CD4-positive, alpha-beta T cell treated with Interleukin-17A for 1 hour (primary cell): ENCODE measurements around the gene MYL6.

Experiments used
- DNase-seq: peaks from one replicate; pipeline ENCODE4 v3.0.0-alpha.2; 2020

Gene MYL6

DNA sequence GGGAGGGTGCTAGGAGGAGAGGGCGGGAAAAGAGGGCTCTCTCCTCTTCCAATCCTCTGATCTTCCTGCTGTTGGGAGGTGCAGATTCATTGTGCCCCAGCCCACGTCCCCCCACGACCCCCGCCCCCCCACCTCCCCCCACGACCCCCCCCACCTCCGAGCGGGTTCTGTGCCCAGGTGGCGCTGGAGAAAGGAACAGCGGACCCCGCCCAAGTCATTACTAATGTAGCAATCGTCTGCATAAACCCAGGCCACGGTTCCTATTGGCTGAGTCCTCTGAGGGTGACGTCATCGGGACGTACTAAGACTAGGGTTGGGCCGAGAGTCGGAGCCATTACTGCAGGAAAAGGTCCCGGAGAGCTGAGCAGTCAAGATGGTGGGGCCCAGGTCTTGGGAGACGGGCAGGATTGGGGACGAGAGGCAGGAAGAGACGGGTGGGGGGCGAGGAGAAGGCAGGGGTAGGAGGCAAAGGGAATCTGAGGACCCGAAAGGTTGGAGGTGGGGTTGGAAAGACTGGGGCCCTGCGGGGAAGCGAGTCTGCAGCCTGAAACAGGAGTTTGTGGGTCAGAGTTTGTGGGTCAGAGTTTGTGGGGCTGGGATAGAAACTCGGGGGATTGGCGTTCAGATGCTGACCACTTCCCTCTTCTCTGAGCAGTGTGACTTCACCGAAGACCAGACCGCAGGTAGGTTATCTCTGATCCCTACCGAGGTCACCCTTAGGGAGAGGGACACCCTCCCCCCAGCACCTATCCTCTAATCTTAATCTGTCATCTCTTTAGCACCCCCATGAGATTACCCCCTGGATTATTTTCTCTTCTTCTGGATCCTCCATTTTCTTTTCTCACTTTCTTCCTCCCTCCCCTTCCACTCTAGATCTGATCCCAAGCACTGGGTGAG lies at the start of gene MYL6:
Gene MYL6 (plus strand): TSS at position 331 of the 897 bp plus-strand sequence. CDS start 43 bp downstream, at position 374.
- peak; percentile 96 for DNase-seq

DNA sequence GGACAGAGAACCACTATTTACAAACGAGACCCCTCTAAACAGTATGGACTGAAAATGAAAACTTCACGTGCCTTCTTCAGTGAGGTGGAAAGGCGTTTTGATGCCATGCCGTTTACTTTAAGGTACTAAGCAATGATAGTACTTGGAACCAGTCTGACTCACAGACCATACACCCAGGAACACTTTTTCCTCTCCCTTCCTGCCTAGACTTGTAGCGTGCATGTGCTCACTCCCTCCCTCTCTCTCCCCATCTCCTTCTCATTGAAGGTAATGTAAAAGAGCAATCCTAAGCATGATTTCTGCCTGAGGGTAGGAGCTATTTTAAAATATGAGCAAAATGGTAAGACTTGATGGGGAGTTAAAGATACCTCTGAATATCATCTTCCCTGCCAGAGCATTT lies 47.6 kb upstream of the MYL6 start:
- no peak for DNase-seq

DNA sequence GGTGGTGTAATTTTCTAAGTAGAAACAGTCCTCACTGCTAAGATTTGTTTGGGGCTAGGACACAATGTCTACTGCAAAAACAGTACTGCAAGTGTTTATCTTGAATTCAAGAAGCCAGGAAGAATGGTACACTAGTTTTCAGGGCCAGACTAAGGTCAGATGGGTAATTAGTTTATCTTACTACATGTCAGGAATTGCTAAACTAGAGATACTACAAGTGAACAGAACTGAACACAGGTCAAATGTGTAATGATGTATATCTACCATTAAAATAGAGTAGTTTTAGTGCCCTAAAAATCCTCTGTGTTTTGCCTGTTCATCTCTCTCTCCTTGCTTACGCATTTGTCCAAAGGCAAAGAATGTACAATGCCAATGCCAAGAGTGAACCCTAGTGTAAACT lies 44.1 kb upstream of the MYL6 start:
- no peak for DNase-seq

DNA sequence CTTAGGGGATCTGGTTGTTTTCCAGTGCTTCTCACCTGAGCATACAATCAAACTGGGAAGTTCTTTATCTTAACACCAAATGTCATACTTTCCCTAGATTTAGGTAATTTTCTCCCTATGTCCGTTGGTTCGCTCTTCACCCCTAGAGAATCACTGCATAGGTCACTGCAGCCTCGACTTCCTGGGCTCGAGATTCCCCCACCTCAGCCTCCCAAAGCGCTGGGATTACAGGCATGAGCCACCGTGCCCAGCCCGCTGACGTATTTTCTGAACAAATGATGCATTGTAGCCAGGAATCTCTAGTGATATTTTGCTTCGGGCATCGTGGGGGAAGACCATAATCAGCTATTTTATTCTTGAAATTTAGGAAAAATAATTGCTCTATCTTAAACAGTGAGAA lies 42.8 kb upstream of the MYL6 start:
- no peak for DNase-seq

DNA sequence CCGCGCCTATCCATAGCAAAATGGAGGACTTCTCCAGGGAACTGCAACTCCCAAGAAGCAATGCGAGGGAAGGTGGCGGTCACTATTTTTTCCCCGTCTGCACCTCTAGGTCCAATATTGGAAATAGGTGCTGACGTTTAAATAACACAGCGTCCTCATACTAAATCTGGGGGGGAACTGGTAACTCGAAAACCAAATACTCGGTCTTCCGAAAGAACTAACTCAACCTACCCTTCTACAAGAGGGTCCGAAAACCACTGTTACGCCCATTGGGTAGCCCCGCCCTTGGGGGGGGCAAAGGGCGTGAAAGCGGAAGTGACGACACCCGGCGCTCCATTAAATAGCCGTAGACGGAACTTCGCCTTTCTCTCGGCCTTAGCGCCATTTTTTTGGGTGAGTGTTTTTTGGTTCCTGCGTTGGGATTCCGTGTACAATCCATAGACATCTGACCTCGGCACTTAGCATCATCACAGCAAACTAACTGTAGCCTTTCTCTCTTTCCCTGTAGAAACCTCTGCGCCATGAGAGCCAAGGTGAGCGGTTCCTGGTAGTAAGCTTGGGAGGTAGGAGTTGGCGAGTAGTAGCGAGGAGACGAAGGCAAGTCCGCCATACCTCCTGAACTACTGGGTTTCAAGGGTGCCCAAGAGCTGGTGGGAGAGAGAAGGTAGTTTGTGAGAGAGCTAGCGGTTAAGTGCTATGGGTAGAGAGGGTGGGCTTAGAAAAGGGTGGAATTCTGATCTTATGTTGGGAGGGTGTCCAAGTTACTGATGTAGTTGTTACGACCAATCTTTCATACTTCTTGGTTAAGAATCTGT lies 41.7 kb upstream of the MYL6 start, which contains the start of gene RPL41:
Gene RPL41 (plus strand): TSS at position 367 of the 815 bp plus-strand sequence.
- DNase-seq, result peak; percentile 96

DNA sequence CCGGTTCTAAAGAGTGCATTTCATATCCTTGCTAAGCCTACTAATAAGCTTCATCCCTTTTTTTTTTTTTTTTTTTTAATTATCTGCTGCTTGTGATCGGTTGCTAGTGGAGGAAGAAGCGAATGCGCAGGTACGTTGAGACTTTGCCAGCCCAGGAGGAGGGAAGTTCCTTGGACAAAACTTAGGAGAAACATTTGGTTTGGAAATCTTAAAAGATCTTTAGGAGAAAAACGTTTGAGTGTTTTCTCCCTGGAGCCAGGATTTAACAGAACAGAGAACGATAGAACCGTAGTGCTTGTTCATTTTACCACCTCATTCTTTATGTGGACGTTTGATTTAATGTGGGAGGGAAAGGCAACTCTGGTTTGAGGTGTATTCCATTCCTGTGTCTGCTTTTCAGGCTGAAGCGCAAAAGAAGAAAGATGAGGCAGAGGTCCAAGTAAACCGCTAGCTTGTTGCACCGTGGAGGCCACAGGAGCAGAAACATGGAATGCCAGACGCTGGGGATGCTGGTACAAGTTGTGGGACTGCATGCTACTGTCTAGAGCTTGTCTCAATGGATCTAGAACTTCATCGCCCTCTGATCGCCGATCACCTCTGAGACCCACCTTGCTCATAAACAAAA lies 41.0 kb upstream of the MYL6 start:
- peak; percentile 11 for DNase-seq

DNA sequence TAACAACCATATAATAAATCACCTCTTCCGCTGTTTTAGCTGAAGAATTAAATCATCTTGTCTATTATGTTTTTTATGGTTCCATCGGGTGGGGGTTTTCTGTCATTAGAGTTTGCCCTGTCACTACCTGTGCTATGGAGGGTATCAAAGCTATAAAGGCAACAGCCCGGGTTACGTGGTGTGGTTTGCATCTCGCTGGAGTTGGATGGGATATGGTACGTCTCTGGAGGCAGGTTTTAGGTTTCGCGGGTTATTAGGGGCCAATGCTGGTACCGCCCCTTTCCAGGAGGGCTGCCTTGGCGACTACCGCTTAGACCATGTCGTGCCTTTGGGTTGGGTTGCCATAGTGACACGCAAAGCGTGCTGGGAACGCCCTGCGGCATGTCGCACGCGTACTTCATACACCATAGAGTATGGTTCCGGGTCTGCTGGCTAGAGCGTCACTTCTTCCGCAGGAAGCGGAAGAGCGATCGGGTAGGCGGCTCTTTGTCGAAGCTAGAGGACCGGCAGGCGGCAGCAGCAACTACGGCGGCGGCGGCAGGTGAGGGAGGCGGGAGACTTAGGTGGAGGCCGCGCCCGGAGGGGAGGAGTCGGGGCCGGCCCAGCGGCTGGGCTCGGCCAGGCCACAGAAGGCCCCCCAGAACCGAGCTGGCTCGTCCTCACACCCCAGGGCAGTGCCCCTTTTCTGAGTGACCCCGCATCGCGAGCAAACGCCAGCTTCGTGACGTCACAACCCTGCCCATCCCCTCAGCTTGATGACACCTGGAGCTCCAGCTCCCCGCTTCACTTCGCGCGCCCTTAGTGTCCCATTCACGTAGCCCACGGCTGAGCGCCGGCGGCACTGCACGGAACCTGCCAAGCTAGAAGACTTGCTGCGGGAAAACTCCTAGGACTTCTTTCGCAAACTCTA lies 40.1 kb upstream of the MYL6 start, which contains the start of gene ZC3H10:
Gene ZC3H10 (plus strand): TSS at position 489 of the 910 bp plus-strand sequence. CDS start 2,297 bp downstream, outside the sequence.
- DNase-seq, result peak; percentile 99

DNA sequence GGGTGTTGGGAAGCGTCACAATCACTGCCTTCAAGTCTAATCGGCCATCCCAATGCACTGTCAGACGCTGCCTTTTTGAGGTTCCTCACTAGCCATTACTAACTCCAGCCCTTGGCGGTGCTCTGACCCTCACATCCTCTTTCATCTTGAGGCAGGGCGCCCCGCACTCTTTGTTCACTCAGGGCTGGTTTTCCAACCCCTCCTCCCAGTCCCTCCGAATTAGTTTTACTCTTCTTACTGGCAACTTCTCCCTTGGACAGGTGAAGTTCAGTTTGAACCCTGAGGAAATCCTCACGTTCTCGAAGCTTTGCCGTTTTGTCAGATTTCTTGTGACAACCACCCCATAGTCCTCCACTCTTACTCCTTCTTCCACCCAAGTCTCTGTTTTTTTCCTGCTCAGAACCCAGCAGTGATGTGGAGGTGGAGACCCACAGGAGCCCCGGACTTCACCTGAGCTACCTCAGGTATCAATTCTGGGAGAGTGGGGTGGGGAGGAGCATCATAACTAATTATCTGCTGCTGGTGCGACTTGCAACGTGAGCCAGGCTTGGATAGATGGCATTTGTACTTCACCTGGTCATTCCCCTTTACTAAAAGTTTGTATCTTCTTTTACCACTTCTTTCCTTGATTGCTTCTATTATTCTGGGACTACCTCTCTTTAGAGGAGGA lies 39.3 kb upstream of the MYL6 start:
- DNase-seq, result no peak

DNA sequence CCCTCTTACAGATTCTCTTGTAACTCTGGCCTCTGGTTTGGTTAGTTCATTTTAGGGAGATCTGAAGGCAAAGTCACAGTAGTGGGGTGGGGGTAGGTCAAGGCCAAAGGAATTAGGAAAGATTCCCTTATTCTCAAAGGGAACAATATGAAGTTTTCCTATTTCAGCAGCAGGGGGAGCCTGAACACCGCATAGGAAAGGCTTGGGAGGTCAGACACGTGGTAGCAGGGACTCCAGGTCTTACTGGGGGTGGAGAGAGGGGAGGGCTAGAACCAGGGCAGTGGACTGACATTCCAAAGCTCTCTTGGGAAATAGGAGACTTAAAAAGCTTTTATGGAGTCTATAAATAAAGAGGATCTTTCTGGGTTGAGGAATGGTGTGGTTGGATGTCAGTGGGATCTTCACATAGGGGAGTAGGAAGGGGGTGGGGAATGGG lies 38.8 kb upstream of the MYL6 start:
- DNase-seq, result peak; percentile 78

DNA sequence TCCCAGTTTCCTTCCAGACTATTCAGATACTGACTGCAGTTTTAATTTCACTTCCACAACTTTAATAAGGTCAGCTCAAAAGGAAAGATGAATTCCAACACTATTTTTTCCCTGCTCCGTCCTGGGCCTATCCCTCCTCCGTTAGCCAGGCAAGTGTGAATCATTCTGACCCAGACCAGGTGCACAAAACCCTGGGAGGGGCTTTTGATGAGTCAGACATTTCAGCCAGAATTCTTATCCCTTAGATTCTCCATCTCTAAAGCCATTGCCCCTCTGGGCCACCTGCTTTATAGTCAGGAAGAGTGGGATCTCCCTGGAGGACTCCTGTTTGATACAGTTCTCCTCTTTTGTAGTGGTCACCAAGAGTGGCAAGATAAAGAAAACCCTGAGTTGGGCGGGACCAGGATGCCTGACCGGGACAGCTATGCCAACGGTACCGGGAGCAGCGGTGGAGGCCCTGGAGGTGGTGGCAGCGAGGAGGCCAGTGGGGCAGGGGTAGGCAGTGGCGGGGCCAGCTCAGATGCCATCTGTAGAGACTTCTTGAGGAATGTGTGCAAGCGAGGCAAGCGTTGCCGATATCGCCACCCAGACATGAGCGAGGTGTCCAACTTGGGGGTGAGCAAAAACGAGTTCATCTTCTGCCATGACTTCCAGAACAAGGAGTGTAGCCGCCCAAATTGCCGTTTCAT lies 37.9 kb upstream of the MYL6 start:
- DNase-seq, result no peak

DNA sequence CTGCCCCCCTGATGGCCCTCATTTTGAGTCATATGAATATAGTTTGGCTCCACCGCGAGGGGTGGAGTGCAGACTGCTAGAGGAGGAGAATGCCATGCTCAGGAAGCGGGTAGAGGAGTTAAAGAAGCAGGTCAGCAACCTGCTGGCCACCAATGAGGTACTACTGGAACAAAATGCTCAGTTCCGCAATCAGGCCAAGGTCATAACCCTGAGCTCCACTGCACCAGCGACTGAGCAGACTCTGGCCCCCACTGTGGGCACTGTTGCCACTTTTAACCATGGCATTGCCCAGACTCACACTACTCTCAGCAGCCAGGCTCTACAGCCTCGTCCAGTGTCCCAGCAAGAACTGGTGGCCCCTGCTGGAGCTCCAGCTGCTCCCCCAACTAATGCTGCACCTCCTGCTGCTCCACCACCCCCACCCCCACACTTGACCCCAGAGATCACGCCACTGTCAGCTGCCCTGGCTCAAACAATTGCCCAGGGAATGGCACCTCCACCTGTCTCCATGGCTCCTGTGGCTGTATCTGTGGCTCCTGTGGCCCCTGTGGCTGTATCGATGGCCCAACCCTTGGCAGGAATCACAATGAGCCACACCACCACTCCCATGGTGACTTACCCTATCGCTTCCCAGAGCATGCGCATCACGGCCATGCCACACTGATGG lies 36.8 kb upstream of the MYL6 start:
- DNase-seq, result no peak

DNA sequence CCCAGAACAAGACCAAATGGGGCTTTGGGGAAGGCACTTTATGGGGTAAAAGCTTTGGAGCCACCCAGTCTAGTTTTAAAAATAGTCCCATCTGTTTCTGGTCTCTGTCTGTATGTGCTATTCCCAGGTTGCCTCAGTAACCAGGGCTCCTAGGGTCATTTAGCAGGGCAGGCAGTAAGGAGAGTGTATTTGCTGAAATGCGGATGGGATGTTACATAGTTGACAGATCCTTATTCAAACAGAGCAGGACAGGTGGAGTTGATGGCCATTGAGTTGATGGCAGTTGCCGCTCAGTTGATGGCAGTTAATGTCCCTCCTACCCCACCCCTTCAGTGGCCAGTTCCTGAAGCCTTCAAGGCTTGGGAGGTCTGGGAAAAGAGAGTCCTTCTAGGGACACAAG lies 35.5 kb upstream of the MYL6 start:
- DNase-seq, result no peak

DNA sequence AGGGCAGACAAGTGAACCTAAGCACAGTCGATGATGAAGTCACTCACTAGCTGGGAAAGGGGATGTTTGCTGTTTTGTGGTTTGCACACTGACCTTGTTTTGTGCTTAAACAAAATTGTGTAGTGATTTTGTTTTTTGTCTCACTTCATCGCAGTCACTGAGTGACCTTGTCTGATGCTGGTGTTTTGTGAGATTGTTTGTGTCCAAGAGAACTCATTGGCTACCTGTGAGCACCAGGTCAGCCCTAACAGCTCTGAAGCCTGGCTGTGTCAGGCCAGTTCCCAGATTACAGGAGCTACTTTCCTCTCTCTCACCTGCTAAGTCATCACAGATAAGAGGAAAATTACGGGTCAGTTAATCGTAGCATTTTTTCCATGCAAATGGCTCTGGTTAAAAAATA lies 34.0 kb upstream of the MYL6 start:
- no peak for DNase-seq

DNA sequence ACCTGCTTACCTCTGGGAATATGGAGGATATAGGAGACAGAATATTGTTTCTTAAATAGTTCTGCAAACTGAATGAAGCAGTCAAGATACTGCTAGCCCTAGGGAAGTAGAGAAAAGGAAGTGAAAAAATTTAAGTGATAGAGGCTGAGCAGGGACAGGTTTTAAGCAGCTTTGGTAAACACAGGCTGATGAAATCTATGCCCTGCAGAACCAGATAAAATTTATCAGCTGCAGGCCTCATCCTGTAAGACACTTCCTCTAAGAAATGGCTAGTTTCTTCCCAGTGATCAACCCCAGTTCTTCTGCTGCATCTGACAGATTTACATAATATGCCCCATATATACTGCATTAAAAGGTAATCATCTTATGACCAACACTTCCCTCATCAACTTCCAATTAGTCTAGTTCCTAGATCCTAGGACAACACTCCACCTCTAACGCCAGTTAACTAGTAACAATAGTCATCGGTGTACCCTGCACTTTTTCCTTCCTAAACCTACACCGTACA lies 31.4 kb upstream of the MYL6 start:
- peak; percentile 24 for DNase-seq

DNA sequence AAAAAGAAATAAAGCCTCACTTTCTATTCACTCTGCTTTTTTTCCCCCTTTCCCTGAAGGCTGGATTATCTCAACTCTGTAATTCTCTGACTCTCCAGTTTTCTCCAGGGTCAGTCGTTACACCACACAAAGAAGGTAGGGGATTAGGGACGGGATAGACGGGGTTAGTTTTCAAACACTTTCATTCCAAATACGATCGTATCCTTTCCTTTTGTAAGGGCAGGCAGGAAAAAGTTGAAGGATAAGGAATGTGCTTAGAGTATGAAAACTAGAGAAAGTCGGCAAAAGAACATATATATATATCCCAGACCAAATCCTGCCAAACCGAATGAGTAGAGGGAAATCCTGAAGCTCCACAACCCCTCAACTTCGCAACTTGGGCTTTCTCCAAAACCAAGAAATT lies 30.7 kb upstream of the MYL6 start:
- DNase-seq, result no peak

DNA sequence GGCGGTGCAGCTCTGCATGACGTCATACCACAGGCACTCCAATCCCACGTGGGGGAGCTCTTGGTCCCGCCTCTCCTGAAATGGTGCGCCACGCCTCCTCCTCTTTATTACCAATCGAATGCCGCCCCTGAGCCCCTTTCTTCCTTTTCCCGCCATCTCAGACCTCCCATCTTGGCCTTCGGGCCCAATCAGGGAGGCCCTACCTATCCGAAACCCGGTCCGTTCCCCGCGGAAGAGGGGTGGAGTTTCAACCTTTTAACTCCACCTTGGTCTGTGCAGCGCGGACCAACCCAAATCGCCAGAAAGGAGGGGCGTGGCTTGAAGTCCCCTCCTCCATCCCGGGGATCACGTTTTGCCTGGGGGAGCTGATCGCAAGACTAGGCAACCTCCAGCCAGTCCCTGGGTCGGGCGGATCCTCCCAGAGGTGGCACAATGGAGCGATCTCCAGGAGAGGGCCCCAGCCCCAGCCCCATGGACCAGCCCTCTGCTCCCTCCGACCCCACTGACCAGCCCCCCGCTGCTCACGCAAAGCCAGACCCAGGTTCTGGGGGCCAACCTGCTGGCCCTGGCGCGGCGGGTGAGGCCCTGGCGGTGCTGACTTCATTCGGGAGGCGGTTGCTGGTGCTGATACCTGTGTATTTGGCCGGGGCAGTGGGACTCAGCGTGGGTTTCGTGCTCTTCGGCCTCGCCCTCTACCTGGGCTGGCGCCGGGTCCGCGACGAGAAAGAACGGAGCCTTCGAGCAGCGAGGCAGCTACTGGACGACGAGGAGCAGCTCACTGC lies 30.1 kb upstream of the MYL6 start, which contains the start of gene ESYT1:
Gene ESYT1 (plus strand): TSS at position 380 of the 782 bp plus-strand sequence. CDS start 53 bp downstream, at position 433.
- peak; percentile 100 for DNase-seq

DNA sequence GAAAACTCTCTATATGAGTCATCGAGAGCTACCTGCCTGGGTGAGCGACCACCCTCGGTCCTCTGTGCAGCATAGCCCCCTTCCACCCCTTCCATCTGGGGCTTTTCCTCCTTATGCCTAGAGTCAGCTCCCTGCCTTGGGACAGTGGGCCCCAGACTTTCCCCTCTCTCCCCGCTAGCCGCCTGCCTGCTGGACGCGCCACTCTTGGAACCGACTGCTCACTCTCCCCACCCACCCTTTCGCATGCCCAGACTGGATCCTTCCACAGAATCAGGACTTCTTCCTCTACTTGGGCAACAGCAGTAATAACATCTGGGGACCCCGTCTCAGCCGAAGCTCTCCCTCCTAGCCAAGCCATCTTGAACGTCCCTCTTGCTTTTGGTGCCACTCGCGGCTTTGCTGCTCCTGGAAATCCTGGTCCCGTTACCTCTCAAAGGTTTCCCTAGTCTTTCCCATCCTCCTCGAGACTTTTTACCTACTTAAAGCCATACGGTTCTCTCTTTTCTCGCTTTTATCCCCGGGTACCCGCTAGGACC lies 29.4 kb upstream of the MYL6 start:
- DNase-seq, result no peak

DNA sequence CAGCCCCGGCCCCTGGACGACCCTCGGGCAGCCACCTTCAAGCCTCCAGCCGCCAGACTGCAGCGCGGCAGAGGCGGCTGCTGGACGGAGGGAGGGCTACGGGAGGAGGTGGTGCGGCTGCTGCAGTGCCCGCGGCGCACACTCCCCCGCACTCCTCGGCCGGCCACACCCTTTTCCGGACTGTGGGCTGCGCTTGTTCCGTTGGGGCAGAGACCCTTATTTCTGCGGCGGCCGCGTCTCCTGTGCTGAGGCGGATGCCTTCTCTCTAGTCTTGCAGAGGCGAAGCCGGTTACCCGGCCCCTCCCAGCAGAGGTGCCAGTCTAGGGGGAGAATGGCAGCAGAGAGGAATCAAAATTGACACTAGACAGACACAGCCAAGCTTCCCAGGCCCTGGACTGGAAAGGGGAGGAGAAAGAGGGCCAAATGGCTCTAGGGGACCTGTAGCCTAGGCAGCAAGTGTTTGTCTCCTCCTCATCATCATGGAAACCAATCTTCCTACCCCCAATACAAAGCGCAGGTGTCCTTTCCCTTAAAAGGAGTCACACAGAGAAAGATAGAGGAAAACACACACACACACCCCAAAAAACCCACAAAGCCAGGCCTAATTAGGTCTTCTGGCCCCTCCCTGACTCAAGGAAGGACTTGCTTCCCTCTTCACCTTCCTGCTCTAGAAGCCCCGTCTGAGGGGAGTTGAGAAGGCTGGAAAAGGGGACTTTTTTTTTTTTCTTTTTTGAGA lies 28.8 kb upstream of the MYL6 start:
- DNase-seq, result peak; percentile 87
